Suprapubic skin (tissue), 4 donors: ENCODE data around the gene RNF103. TPM values are rescaled to one million over a fixed set of nuclear protein-coding genes. Genes with fewer than 3 reads are reported as not detected.

Experiments used
- DNase-seq, 2 donors: peaks; one replicate each; pipeline ENCODE4 v3.0.0-alpha.2; 2019; ENCODE audit warnings: low spot score in 2 of 2
- H3K27ac ChIP-seq: fragments of 200-600 bp; sonication (generic); one replicate; pipeline ENCODE4 v1.5.1; 2019
- H3K27me3 ChIP-seq: fragments of 200-600 bp; sonication (generic); one replicate; pipeline ENCODE4 v1.5.1; 2019
- H3K36me3 ChIP-seq: fragments of 200-600 bp; sonication (generic); one replicate; pipeline ENCODE4 v1.5.1; 2019
- H3K4me1 ChIP-seq: fragments of 200-600 bp; sonication (generic); one replicate; pipeline ENCODE4 v1.5.1; 2019
- H3K4me3 ChIP-seq: fragments of 200-600 bp; sonication (generic); one replicate; pipeline ENCODE4 v1.5.1; 2019; ENCODE audit warnings: mild to moderate bottlenecking
- H3K9me3 ChIP-seq: fragments of 200-600 bp; sonication (generic); one replicate; pipeline ENCODE4 v1.5.1; 2019
- EP300 ChIP-seq: sonication (generic); formaldehyde crosslinking; IDR thresholded peaks from one replicate; pipeline ENCODE4 v1.6.1; 2017; ENCODE audit warnings: antibody characterized with exemption
- POLR2A ChIP-seq, 2 donors: fragments of 450-650 bp; IDR thresholded peaks; one replicate each; pipeline ENCODE4 v1.6.1; 2017; ENCODE audit warnings: antibody characterized with exemption in 2 of 2, mild to moderate bottlenecking in 2 of 2, moderate library complexity in 2 of 2
- POLR2AphosphoS5 ChIP-seq, 3 donors: sonication (generic); formaldehyde crosslinking; IDR thresholded peaks; one replicate each; pipeline ENCODE4 v1.6.1; 2017; ENCODE audit warnings: antibody characterized with exemption in 3 of 3
- WGBS: methylation state at CpG from one replicate; pipeline ENCODE4 v1.1.5; 2018; 5-methylcytosine and 5-hydroxymethylcytosine counted together
- total RNA-seq, 4 donors: library from RNA; depleted of rRNA; stranded (reverse); fragments of >200 nt; gene quantifications; one replicate each; pipeline ENCODE4 v1.1.0, GENCODE V29; 2016
- TF ChIP-seq, protein P1 (sequence below), 2 donors: fragments of 200-600 bp in 1 of 2; fragments of 450-650 bp in 1 of 2; sonication (generic) in 1 of 2; IDR thresholded peaks; one replicate each; pipeline ENCODE4 v1.5.1; 2016 to 2019; ENCODE audit warnings: antibody characterized with exemption in 2 of 2, mild to moderate bottlenecking in 1 of 2, moderate library complexity in 1 of 2

The RNF103 gene
- total RNA-seq, 4 donors from 2014 or later = 24.7 to 48.8 (median 31.8) TPM

DNA sequence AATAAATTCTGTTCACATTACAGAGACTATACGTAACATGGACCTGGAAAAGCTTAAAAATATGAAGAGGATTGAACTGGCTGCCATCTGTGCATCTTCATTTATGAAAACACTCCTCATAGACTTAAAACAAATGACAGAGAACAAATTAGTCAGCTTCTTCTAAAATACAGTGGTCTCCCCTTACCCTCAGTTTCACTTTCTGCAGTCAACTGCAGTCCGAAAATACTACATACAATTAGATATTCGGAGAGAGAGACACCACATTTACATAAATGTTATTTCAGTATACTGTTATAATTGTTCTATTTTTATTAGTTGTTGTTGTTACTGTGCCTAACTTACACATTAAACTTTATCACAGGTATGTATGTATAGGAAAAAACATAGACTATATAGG, 6.5 kb downstream of the RNF103 start:
- Histone ChIP-seq H3K27me3 (no peaks in the 10 kb centered on the region), H3K36me3 (peaks cover 48% of the 10 kb centered on the region), H3K27ac (no peak overlapping the region), H3K4me1 (peaks cover 36% of the 10 kb centered on the region), H3K9me3 (no peaks in the 10 kb centered on the region), H3K4me3 (no peak overlapping the region)
- DNase-seq = no peak
- TF ChIP-seq POLR2A (IDR thresholded peaks at IDR 0.05) = no peak
- TF ChIP-seq, protein P1, sequence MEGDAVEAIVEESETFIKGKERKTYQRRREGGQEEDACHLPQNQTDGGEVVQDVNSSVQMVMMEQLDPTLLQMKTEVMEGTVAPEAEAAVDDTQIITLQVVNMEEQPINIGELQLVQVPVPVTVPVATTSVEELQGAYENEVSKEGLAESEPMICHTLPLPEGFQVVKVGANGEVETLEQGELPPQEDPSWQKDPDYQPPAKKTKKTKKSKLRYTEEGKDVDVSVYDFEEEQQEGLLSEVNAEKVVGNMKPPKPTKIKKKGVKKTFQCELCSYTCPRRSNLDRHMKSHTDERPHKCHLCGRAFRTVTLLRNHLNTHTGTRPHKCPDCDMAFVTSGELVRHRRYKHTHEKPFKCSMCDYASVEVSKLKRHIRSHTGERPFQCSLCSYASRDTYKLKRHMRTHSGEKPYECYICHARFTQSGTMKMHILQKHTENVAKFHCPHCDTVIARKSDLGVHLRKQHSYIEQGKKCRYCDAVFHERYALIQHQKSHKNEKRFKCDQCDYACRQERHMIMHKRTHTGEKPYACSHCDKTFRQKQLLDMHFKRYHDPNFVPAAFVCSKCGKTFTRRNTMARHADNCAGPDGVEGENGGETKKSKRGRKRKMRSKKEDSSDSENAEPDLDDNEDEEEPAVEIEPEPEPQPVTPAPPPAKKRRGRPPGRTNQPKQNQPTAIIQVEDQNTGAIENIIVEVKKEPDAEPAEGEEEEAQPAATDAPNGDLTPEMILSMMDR (IDR thresholded peaks at IDR 0.05) = no peak
- TF ChIP-seq POLR2AphosphoS5 (IDR thresholded peaks at IDR 0.05) = no peak
- TF ChIP-seq EP300 = no peak
- 93% methylated on average over 3 of the region's 3 CpGs for WGBS

DNA sequence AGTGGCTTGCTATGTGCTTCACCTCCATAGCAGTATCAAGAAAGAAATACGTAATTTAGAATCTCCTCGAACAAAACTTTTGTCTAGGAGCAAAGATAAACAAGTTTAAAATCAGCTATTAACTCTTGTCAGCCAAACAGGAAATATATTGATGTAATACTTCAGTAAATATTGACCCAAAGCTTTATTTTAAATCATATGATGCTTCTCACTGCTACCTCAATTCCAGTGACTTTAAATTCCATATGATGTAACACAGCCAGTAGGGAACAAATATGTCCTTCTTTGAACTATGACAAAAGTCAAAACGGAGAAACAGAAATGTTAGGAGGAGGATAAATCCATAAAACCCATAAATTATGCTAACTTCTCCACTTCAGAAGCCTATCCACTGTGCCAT, 7.2 kb downstream of the RNF103 start:
- WGBS = 84% methylated on average over 3 of the region's 3 CpGs
- H3K4me1 ChIP-seq = peaks cover 30% of the 10 kb centered on the region
- no peak overlapping the region for H3K27ac ChIP-seq
- no peak overlapping the region for H3K4me3 ChIP-seq
- TF ChIP-seq EP300 = no peak
- no peaks in the 10 kb centered on the region for H3K27me3 ChIP-seq
- peaks cover 48% of the 10 kb centered on the region for H3K36me3 ChIP-seq
- H3K9me3 ChIP-seq = no peaks in the 10 kb centered on the region
- DNase-seq = no peak

DNA sequence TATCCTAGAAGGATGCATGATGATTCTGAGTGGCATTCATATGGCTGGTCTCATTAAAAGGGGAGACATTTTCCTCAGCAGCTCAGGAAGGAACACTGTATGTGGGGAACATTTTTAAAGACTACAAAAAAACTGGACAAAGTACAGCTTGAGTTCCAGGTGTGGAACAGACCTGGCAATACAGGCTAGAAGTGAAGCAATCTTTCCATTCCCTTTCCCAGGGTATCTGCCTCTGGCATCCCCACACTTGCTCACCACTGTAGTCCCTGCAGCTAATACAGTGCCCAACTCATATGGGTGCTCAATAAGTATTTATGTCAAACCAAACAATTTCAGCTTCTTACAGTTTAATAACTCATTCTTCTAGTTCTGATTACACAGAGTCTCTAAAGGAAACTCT, 8.1 kb downstream of the RNF103 start:
- no peak for DNase-seq
- peaks cover 21% of the 10 kb centered on the region for H3K4me1 ChIP-seq
- H3K27me3 ChIP-seq = no peaks in the 10 kb centered on the region
- H3K9me3 ChIP-seq = no peaks in the 10 kb centered on the region
- peaks cover 53% of the 10 kb centered on the region for H3K36me3 ChIP-seq
- TF ChIP-seq POLR2A (IDR thresholded peaks at IDR 0.05) = no peak
- TF ChIP-seq EP300 = no peak
- TF ChIP-seq, protein P1 (IDR thresholded peaks at IDR 0.05) = no peak
- TF ChIP-seq POLR2AphosphoS5 (IDR thresholded peaks at IDR 0.05) = no peak
- H3K27ac ChIP-seq = no peak overlapping the region
- H3K4me3 ChIP-seq = no peak overlapping the region

DNA sequence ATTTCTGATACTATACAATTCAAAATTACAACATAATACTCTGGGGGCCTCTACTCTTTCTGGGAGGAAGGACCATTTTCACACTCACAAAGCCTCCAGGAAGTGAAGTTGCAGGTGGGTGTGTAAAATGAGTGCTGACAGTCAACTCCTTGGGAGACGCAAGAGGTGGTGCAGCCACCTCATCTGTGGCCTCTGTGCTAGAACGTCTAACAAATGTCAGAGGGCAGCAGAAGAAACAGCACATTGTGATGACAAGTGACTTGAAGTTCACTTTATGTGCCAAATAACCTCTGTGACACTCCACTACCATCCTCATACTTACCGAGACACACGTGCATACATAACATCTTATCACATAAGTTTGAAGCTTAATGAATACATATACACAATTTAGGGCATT, 10.2 kb downstream of the RNF103 start:
- Histone ChIP-seq H3K9me3 (no peaks in the 10 kb centered on the region), H3K4me1 (peaks cover 4% of the 10 kb centered on the region), H3K27me3 (no peaks in the 10 kb centered on the region), H3K27ac (no peak overlapping the region), H3K4me3 (no peak overlapping the region), H3K36me3 (peaks cover 60% of the 10 kb centered on the region)
- TF ChIP-seq POLR2A (IDR thresholded peaks at IDR 0.05) (no peak), EP300 (no peak), POLR2AphosphoS5 (IDR thresholded peaks at IDR 0.05) (no peak)
- TF ChIP-seq, protein P1 (IDR thresholded peaks at IDR 0.05) = no peak
- 86% methylated on average over 4 of the region's 4 CpGs for WGBS
- DNase-seq = no peak

DNA sequence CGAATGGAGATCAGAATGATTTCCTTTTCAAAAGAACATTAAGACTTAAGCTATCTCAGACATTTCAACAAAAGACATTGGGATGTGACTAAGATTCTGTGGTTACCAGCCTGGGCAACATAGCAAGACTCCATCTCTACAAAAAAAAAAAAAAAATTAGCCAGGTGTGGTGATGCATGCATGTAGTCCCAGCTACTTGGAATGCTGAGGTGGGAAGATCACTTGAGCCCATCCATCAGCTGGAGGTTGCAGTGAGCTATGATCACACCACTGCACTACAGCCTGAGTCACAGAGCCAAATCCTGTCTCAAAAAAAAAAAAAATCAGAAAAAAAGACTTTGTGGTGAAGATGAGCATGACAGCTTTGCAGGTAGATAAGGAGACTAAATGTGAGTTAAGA, 12.8 kb downstream of the RNF103 start:
- no peak for DNase-seq
- H3K36me3 ChIP-seq = peaks cover 64% of the 10 kb centered on the region
- 95% methylated on average over 1 of the region's 1 CpG for WGBS
- no peaks in the 10 kb centered on the region for H3K4me1 ChIP-seq
- H3K27ac ChIP-seq = no peak overlapping the region
- no peak overlapping the region for H3K4me3 ChIP-seq
- TF ChIP-seq EP300 (no peak), POLR2A (IDR thresholded peaks at IDR 0.05) (no peak), POLR2AphosphoS5 (IDR thresholded peaks at IDR 0.05) (no peak)
- TF ChIP-seq, protein P1 (IDR thresholded peaks at IDR 0.05) = no peak
- no peaks in the 10 kb centered on the region for H3K27me3 ChIP-seq
- H3K9me3 ChIP-seq = no peaks in the 10 kb centered on the region

DNA sequence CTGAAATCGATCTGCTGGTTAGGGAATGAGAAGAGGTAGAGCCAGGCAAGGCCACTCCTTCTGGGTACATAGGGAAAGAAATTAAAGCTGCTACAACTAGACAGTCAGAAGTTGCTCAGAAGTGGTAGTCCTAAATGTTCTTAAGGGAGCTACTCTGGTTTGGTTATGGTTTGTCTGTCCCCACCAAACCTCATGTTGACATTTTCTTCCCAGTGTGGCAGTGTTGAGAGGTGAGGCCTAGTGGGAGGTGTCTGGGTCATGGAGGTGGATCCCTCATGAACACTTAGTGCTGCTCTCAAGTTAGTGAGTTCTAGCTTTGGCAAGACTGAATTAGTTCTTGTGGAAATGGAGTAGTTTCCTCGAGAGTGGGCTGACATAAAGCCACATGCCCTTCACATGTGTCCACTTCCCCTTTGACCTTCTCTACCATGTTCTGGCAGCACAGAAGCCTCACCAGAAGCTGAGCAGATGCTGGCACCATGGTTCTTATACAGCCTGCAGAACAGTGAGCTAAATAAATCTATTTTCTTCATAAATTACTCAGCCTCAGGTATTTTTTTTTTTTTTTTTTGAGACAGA, 14.7 kb downstream of the RNF103 start:
- Histone ChIP-seq H3K4me3 (no peak overlapping the region), H3K36me3 (peaks cover 68% of the 10 kb centered on the region), H3K9me3 (no peaks in the 10 kb centered on the region), H3K27me3 (no peaks in the 10 kb centered on the region), H3K27ac (no peak overlapping the region), H3K4me1 (no peaks in the 10 kb centered on the region)
- 85% methylated on average over 2 of the region's 2 CpGs for WGBS
- TF ChIP-seq POLR2A (IDR thresholded peaks at IDR 0.05) (no peak), POLR2AphosphoS5 (IDR thresholded peaks at IDR 0.05) (no peak), EP300 (no peak)
- TF ChIP-seq, protein P1 (IDR thresholded peaks at IDR 0.05) = no peak
- DNase-seq = no peak
